Prostate gland (tissue), 2 donors: Measurements from ENCODE around the gene PRMT3. TPM values are rescaled to one million over a fixed set of nuclear protein-coding genes. Genes with fewer than 3 reads are reported as not detected.

Experiments used
- DNase-seq: peaks from one replicate; pipeline ENCODE4 v3.0.0-alpha.2; 2019; ENCODE audit warnings: low spot score
- H3K27ac ChIP-seq, 2 donors: fragments of 200-600 bp; sonication (generic); 2 replicates each; pipeline ENCODE4 v1.5.1; 2017 to 2019
- H3K27me3 ChIP-seq: fragments of 200-600 bp; sonication (generic); replicated peaks from 2 replicates; pipeline ENCODE4 v1.5.1; 2019; ENCODE audit not compliant: insufficient read depth
- H3K36me3 ChIP-seq, 2 donors: fragments of 200-600 bp; sonication (generic); 1 replicate in 1 of 2; 2 replicates in 1 of 2; pipeline versions ENCODE4 v1.5.1 to v1.8.1; 2017 to 2019
- H3K4me1 ChIP-seq: fragments of 200-600 bp; sonication (generic); replicated peaks from 2 replicates; pipeline ENCODE4 v1.5.1; 2019
- H3K4me3 ChIP-seq, 2 donors: fragments of 200-600 bp; sonication (generic); 2 replicates each; pipeline ENCODE4 v1.5.1; 2017 to 2019
- H3K9me3 ChIP-seq: fragments of 200-600 bp; sonication (generic); 2 replicates; pipeline ENCODE4 v1.5.1; 2017
- POLR2A ChIP-seq: fragments of 450-650 bp; IDR thresholded peaks from one replicate; pipeline ENCODE4 v1.6.1; 2016; ENCODE audit warnings: antibody characterized with exemption, mild to moderate bottlenecking
- POLR2AphosphoS5 ChIP-seq: sonication (generic); formaldehyde crosslinking; IDR thresholded peaks from one replicate; pipeline ENCODE4 v1.6.1; 2017; ENCODE audit warnings: antibody characterized with exemption
- WGBS: methylation state at CpG from one replicate; pipeline ENCODE4 v1.1.5; 2018; 5-methylcytosine and 5-hydroxymethylcytosine counted together
- intact Hi-C: fragments of 100-400 bp; cut with DNase I; formaldehyde crosslinking; loops from one replicate; pipeline ENCODE4 v1.14.2; 2022
- total RNA-seq, 2 donors: library from RNA; depleted of rRNA; stranded (reverse); fragments of >200 nt; gene quantifications; one replicate each; pipeline ENCODE4 v1.1.0, GENCODE V29; 2016
- TF ChIP-seq, protein P1 (sequence below), 4 experiments: fragments of 200-600 bp in 2 of 4; fragments of 450-650 bp in 2 of 4; sonication (generic) in 2 of 4; IDR thresholded peaks; 1 replicate in 3 of 4; 2 replicates in 1 of 4; pipeline ENCODE4 v1.5.1; 2016 to 2019; ENCODE audit warnings: antibody characterized with exemption in 4 of 4, mild to moderate bottlenecking in 2 of 4, moderate library complexity in 2 of 4

The PRMT3 gene
- total RNA-seq, 2 donors from 2014 or later = 13.8 to 18.7 TPM

- WGBS = 73% methylated on average over 2 of the region's 2 CpGs
These were observed 65.1 kb downstream of the PRMT3 start for GRCh38 chr11:20452585-20452984.

GRCh38 chr11:20453657-20454316, 66.3 kb downstream of the PRMT3 start:
- DNase-seq = no peak
- Histone ChIP-seq H3K27me3 (no peaks in the 10 kb centered on the region), H3K9me3 (no peaks in the 10 kb centered on the region), H3K27ac (no peak overlapping the region), H3K4me1 (no peaks in the 10 kb centered on the region), H3K4me3 (no peak overlapping the region), H3K36me3 (no peaks in the 10 kb centered on the region)
- TF ChIP-seq, protein P1, sequence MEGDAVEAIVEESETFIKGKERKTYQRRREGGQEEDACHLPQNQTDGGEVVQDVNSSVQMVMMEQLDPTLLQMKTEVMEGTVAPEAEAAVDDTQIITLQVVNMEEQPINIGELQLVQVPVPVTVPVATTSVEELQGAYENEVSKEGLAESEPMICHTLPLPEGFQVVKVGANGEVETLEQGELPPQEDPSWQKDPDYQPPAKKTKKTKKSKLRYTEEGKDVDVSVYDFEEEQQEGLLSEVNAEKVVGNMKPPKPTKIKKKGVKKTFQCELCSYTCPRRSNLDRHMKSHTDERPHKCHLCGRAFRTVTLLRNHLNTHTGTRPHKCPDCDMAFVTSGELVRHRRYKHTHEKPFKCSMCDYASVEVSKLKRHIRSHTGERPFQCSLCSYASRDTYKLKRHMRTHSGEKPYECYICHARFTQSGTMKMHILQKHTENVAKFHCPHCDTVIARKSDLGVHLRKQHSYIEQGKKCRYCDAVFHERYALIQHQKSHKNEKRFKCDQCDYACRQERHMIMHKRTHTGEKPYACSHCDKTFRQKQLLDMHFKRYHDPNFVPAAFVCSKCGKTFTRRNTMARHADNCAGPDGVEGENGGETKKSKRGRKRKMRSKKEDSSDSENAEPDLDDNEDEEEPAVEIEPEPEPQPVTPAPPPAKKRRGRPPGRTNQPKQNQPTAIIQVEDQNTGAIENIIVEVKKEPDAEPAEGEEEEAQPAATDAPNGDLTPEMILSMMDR (IDR thresholded peaks at IDR 0.05) = no peak
- TF ChIP-seq POLR2AphosphoS5 (no peak), POLR2A (no peak)
- intact Hi-C loops = no loop called here
- WGBS = 62% methylated on average over 4 of the region's 4 CpGs

More at GRCh38 chr11:20452585-20452984, 65.1 kb downstream of the PRMT3 start:
- intact Hi-C loops = no loop called here
- no peak for TF ChIP-seq POLR2AphosphoS5
- TF ChIP-seq POLR2A = no peak
- TF ChIP-seq, protein P1 (IDR thresholded peaks at IDR 0.05) = no peak
- no peak for DNase-seq
- no peak overlapping the region for H3K4me3 ChIP-seq
- H3K27ac ChIP-seq = no peak overlapping the region
- H3K9me3 ChIP-seq = no peaks in the 10 kb centered on the region
- H3K4me1 ChIP-seq = no peaks in the 10 kb centered on the region
- no peaks in the 10 kb centered on the region for H3K27me3 ChIP-seq
- no peaks in the 10 kb centered on the region for H3K36me3 ChIP-seq

GRCh38 chr11:20457001-20457799, 69.7 kb downstream of the PRMT3 start:
- H3K4me1 ChIP-seq = no peaks in the 10 kb centered on the region
- no peak overlapping the region for H3K27ac ChIP-seq
- 95% methylated on average over 4 of the region's 4 CpGs for WGBS
- H3K36me3 ChIP-seq = no peaks in the 10 kb centered on the region
- no peaks in the 10 kb centered on the region for H3K9me3 ChIP-seq
- TF ChIP-seq POLR2A (no peak), POLR2AphosphoS5 (no peak)
- TF ChIP-seq, protein P1 (IDR thresholded peaks at IDR 0.05) = no peak
- DNase-seq = no peak
- no peak overlapping the region for H3K4me3 ChIP-seq
- intact Hi-C loops = no loop called here
- no peaks in the 10 kb centered on the region for H3K27me3 ChIP-seq

DNA sequence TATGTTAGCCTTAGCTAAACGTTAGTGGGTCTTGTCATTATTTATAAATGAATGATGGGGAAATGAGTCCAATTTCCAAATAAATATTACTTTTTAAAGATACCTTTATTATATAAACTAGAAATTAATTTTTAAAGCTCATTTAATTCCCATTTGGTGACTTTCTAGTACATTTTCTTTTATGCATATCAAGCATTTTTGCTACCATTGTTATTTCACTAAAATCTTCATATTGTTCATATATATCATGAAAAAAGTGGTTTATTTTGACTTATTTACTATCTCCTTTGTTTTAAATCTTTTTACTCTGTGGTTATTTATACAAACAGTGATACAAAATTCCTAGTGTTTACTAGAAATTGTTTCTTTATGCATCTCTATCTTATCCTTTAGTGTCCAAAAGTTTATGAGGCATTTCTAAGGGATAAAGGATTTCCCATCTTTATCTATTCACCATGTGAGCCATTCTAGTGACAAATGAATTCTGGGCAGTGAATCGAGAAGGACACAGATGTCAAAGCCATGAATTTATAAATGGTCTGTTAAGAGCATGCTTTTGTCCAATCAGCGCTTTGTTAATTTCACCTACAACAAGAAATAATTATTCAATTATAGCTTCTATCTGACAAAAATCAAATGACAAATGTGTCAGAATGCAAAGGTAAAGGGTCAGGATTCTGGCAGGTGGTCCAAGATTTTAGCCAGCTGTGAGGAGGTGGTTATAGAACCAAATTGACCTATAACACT, 70.6 kb downstream of the PRMT3 start:
- Histone ChIP-seq H3K36me3 (no peaks in the 10 kb centered on the region), H3K4me1 (no peaks in the 10 kb centered on the region), H3K27me3 (no peaks in the 10 kb centered on the region), H3K27ac (no peak overlapping the region), H3K9me3 (no peaks in the 10 kb centered on the region), H3K4me3 (no peak overlapping the region)
- WGBS = 91% methylated on average over 3 of the region's 3 CpGs
- intact Hi-C loops = no loop called here
- TF ChIP-seq POLR2AphosphoS5 = no peak
- no peak for TF ChIP-seq POLR2A
- TF ChIP-seq, protein P1 (IDR thresholded peaks at IDR 0.05) = no peak
- no peak for DNase-seq
